Parathyroid adenoma (tissue), 2 donors: ENCODE data around the gene DNAJB1.

Experiments
- H2AFZ ChIP-seq: fragments of 300-600 bp; sonication (generic); one replicate; pipeline ENCODE4 v1.7.0; 2017; ENCODE audit warnings: antibody characterized with exemption, mild to moderate bottlenecking
- H3K27ac ChIP-seq: fragments of 300-600 bp; sonication (generic); one replicate; pipeline ENCODE4 v1.7.0; 2017
- H3K27me3 ChIP-seq: fragments of 300-600 bp; sonication (generic); one replicate; pipeline ENCODE4 v1.7.0; 2017; ENCODE audit warnings: low read length; ENCODE audit not compliant: control insufficient read depth, insufficient read depth
- H3K36me3 ChIP-seq: fragments of 300-600 bp; sonication (generic); one replicate; pipeline ENCODE4 v1.7.0; 2017; ENCODE audit warnings: low read length; ENCODE audit not compliant: control insufficient read depth, insufficient read depth
- H3K4me1 ChIP-seq: fragments of 300-600 bp; sonication (generic); one replicate; pipeline ENCODE4 v1.7.0; 2017; ENCODE audit warnings: control low read depth
- H3K4me2 ChIP-seq: fragments of 300-600 bp; sonication (generic); one replicate; pipeline ENCODE4 v1.7.0; 2017; ENCODE audit warnings: low read length
- H3K4me3 ChIP-seq: fragments of 300-600 bp; sonication (generic); one replicate; pipeline ENCODE4 v1.7.0; 2017; ENCODE audit warnings: low read depth, low read length
- H3K79me2 ChIP-seq: fragments of 300-600 bp; sonication (generic); one replicate; pipeline ENCODE4 v1.7.0; 2017; ENCODE audit warnings: control low read depth
- H3K9ac ChIP-seq: fragments of 300-600 bp; sonication (generic); one replicate; pipeline ENCODE4 v1.7.0; 2017; ENCODE audit warnings: mild to moderate bottlenecking
- H3K9me3 ChIP-seq: fragments of 300-600 bp; sonication (generic); one replicate; pipeline ENCODE4 v1.7.0; 2017; ENCODE audit warnings: low read length; ENCODE audit not compliant: control insufficient read depth
- TF ChIP-seq, protein P1 (sequence below): fragments of 300-600 bp; sonication (generic); IDR thresholded peaks from one replicate; pipeline ENCODE4 v1.7.0; 2017; ENCODE audit warnings: antibody characterized with exemption, mild to moderate bottlenecking
- donor health status: primary hyperparathyroidism.

The DNAJB1 gene

GRCh38 chr19:14472202-14472938 lies 45.8 kb downstream of the DNAJB1 start:
- TF ChIP-seq, protein P1, sequence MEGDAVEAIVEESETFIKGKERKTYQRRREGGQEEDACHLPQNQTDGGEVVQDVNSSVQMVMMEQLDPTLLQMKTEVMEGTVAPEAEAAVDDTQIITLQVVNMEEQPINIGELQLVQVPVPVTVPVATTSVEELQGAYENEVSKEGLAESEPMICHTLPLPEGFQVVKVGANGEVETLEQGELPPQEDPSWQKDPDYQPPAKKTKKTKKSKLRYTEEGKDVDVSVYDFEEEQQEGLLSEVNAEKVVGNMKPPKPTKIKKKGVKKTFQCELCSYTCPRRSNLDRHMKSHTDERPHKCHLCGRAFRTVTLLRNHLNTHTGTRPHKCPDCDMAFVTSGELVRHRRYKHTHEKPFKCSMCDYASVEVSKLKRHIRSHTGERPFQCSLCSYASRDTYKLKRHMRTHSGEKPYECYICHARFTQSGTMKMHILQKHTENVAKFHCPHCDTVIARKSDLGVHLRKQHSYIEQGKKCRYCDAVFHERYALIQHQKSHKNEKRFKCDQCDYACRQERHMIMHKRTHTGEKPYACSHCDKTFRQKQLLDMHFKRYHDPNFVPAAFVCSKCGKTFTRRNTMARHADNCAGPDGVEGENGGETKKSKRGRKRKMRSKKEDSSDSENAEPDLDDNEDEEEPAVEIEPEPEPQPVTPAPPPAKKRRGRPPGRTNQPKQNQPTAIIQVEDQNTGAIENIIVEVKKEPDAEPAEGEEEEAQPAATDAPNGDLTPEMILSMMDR = peak; percentile 95
- no peaks in the 10 kb centered on the region for H3K27me3 ChIP-seq
- no peaks in the 10 kb centered on the region for H3K79me2 ChIP-seq
- H2AFZ ChIP-seq = peak overlapping the region; percentile 59
- no peaks in the 10 kb centered on the region for H3K36me3 ChIP-seq
- no peaks in the 10 kb centered on the region for H3K9me3 ChIP-seq
- H3K4me3 ChIP-seq = peak overlapping the region; percentile 6
- no peak overlapping the region for H3K27ac ChIP-seq
- peak overlapping the region; percentile 73 for H3K4me2 ChIP-seq
- no peak overlapping the region for H3K9ac ChIP-seq
- H3K4me1 ChIP-seq = peaks cover 11% of the 10 kb centered on the region

- H3K4me3 ChIP-seq = no peak overlapping the region
- TF ChIP-seq, protein P1 = no peak
Measured at GRCh38 chr19:14471436-14472187, 46.6 kb downstream of the DNAJB1 start.

GRCh38 chr19:14470031-14470876 lies 47.9 kb downstream of the DNAJB1 start:
- Histone ChIP-seq H3K27me3 (no peaks in the 10 kb centered on the region), H3K36me3 (no peaks in the 10 kb centered on the region), H2AFZ (no peak overlapping the region), H3K27ac (no peak overlapping the region), H3K4me2 (no peak overlapping the region), H3K4me3 (no peak overlapping the region), H3K9me3 (no peaks in the 10 kb centered on the region), H3K9ac (no peak overlapping the region), H3K79me2 (no peaks in the 10 kb centered on the region), H3K4me1 (peaks cover 9% of the 10 kb centered on the region)
- TF ChIP-seq, protein P1 = no peak

More at GRCh38 chr19:14471436-14472187, 46.6 kb downstream of the DNAJB1 start:
- peaks cover 11% of the 10 kb centered on the region for H3K4me1 ChIP-seq
- H3K27me3 ChIP-seq = no peaks in the 10 kb centered on the region
- peak overlapping the region; percentile 73 for H3K4me2 ChIP-seq
- no peaks in the 10 kb centered on the region for H3K36me3 ChIP-seq
- H3K79me2 ChIP-seq = no peaks in the 10 kb centered on the region
- peak overlapping the region; percentile 59 for H2AFZ ChIP-seq
- H3K27ac ChIP-seq = no peak overlapping the region
- H3K9ac ChIP-seq = no peak overlapping the region
- H3K9me3 ChIP-seq = no peaks in the 10 kb centered on the region

GRCh38 chr19:14467816-14468215 lies 50.4 kb downstream of the DNAJB1 start:
- H3K4me1 ChIP-seq = peaks cover 4% of the 10 kb centered on the region
- no peak overlapping the region for H2AFZ ChIP-seq
- H3K9me3 ChIP-seq = no peaks in the 10 kb centered on the region
- no peaks in the 10 kb centered on the region for H3K79me2 ChIP-seq
- H3K4me2 ChIP-seq = no peak overlapping the region
- H3K9ac ChIP-seq = no peak overlapping the region
- H3K4me3 ChIP-seq = no peak overlapping the region
- TF ChIP-seq, protein P1 = no peak
- no peak overlapping the region for H3K27ac ChIP-seq
- H3K36me3 ChIP-seq = no peaks in the 10 kb centered on the region
- H3K27me3 ChIP-seq = no peaks in the 10 kb centered on the region
